ENCODE results near the gene MEP1B. TPM values are rescaled to one million over a fixed set of nuclear protein-coding genes. Genes with fewer than 3 reads are reported as not detected.

The MEP1B gene
- polyA plus RNA-seq, 1 of the 3 experiments (the other 2 are of a cell fraction): not detected

- Histone ChIP-seq H4K20me1 (ENCODE audit: insufficient read depth) (no peaks in the 10 kb centered on the region), H3K9ac (no peak overlapping the region), H3K36me3 (replicated peaks in 1 of 2; ENCODE audit: control insufficient read depth in 1 of 2, insufficient read depth in 2 of 2, low read length in 1 of 2) (no peaks in the 10 kb centered on the region), H2AFZ (ENCODE audit: low read depth) (no peak overlapping the region), H3K4me2 (no peak overlapping the region), H3K27me3 (ENCODE audit: insufficient read depth) (no peaks in the 10 kb centered on the region), H3K27ac (ENCODE audit: low read depth in 2 of 2, low read length in 1 of 2) (no peak overlapping the region), H3K79me2 (ENCODE audit: insufficient read depth) (no peaks in the 10 kb centered on the region), H3F3A (replicated peaks; ENCODE audit: insufficient read depth) (no peaks in the 10 kb centered on the region), H3K9me2 (no peaks in the 10 kb centered on the region), H3K9me3 (no peaks in the 10 kb centered on the region), H3K4me1 (ENCODE audit: control insufficient read depth in 1 of 2, insufficient read depth in 2 of 2, low read depth in 1 of 2, low read length in 1 of 2) (no peaks in the 10 kb centered on the region; a peak in 1 of 4 replicates), H3K4me3 (ENCODE audit: low read depth in 2 of 2, low read length in 1 of 2) (no peak overlapping the region)
- no peak for DNase-seq
- WGBS (ENCODE audit: low lambda C conversion rate): 49% methylated on average over 5 of the region's 6 CpGs
- ChIA-PET CTCF (interaction anchor here (0.8 to 3.2 kb wide), 5 partner anchors 10 to 289 kb away, joined by 3 to 19 read pairs (median 4); no protein-coding TSS in a partner anchor), POLR2A (no interaction called here)
- TF ChIP-seq EZH2phosphoT487 (IDR thresholded peaks at IDR 0.05; ENCODE audit: borderline replicate concordance, low read depth) (no peak), NRF1 (IDR thresholded peaks at IDR 0.05; ENCODE audit: low read depth, low read length) (no peak), PBX3 (IDR thresholded peaks at IDR 0.05) (no peak)
Measured at GRCh38 chr18:32259553-32259952, 69.7 kb downstream of the MEP1B start.

GRCh38 chr18:32261003-32261402 is 71.2 kb downstream of the MEP1B start:
- Histone ChIP-seq H3K4me3 (ENCODE audit: low read depth in 2 of 2, low read length in 1 of 2) (no peak overlapping the region), H3K4me2 (no peak overlapping the region), H3K9me2 (no peaks in the 10 kb centered on the region), H3K9ac (no peak overlapping the region), H2AFZ (ENCODE audit: low read depth) (no peak overlapping the region), H3F3A (replicated peaks; ENCODE audit: insufficient read depth) (no peaks in the 10 kb centered on the region), H3K27me3 (ENCODE audit: insufficient read depth) (no peaks in the 10 kb centered on the region), H3K36me3 (replicated peaks in 1 of 2; ENCODE audit: control insufficient read depth in 1 of 2, insufficient read depth in 2 of 2, low read length in 1 of 2) (no peaks in the 10 kb centered on the region), H4K20me1 (ENCODE audit: insufficient read depth) (no peaks in the 10 kb centered on the region), H3K9me3 (no peaks in the 10 kb centered on the region), H3K79me2 (ENCODE audit: insufficient read depth) (no peaks in the 10 kb centered on the region), H3K4me1 (ENCODE audit: control insufficient read depth in 1 of 2, insufficient read depth in 2 of 2, low read depth in 1 of 2, low read length in 1 of 2) (no peaks in the 10 kb centered on the region; a peak in 1 of 4 replicates), H3K27ac (ENCODE audit: low read depth in 2 of 2, low read length in 1 of 2) (no peak overlapping the region)
- CTCF ChIA-PET: interaction anchor here (0.9 to 3.2 kb wide), 6 partner anchors 10 to 292 kb away, joined by 3 to 19 read pairs (median 5); no protein-coding TSS in a partner anchor
- WGBS (ENCODE audit: low lambda C conversion rate): 95% methylated on average over 5 of the region's 5 CpGs
- POLR2A ChIA-PET: no interaction called here
- DNase-seq: no peak
- no peak for TF ChIP-seq EP300 (IDR thresholded peaks at IDR 0.05; ENCODE audit: borderline replicate concordance in 1 of 2, low read depth in 1 of 2, low read length in 1 of 2)
- TF ChIP-seq, protein P1, sequence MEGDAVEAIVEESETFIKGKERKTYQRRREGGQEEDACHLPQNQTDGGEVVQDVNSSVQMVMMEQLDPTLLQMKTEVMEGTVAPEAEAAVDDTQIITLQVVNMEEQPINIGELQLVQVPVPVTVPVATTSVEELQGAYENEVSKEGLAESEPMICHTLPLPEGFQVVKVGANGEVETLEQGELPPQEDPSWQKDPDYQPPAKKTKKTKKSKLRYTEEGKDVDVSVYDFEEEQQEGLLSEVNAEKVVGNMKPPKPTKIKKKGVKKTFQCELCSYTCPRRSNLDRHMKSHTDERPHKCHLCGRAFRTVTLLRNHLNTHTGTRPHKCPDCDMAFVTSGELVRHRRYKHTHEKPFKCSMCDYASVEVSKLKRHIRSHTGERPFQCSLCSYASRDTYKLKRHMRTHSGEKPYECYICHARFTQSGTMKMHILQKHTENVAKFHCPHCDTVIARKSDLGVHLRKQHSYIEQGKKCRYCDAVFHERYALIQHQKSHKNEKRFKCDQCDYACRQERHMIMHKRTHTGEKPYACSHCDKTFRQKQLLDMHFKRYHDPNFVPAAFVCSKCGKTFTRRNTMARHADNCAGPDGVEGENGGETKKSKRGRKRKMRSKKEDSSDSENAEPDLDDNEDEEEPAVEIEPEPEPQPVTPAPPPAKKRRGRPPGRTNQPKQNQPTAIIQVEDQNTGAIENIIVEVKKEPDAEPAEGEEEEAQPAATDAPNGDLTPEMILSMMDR (IDR thresholded peaks at IDR 0.05): peak; percentile 20; the same call in 1 of the 2 replicates

GRCh38 chr18:32262092-32262491 is 72.3 kb downstream of the MEP1B start:
- WGBS (ENCODE audit: low lambda C conversion rate): 33% methylated on average over 1 of the region's 1 CpG
- POLR2A ChIA-PET: no interaction called here
- no peak overlapping the region for H2AFZ ChIP-seq (ENCODE audit: low read depth)
- TF ChIP-seq NRF1 (IDR thresholded peaks at IDR 0.05; ENCODE audit: low read depth, low read length): no peak
- TF ChIP-seq YY1 (IDR thresholded peaks at IDR 0.05; ENCODE audit: low read depth): no peak
- TF ChIP-seq TCF12 (IDR thresholded peaks at IDR 0.05): no peak
- TF ChIP-seq EP300 (IDR thresholded peaks at IDR 0.05; ENCODE audit: borderline replicate concordance in 1 of 2, low read depth in 1 of 2, low read length in 1 of 2): no peak
- TF ChIP-seq TEAD4 (IDR thresholded peaks at IDR 0.05; ENCODE audit: borderline replicate concordance, insufficient read depth): no peak
- no peak for TF ChIP-seq JUND (IDR thresholded peaks at IDR 0.05)
- TF ChIP-seq MEF2A (IDR thresholded peaks at IDR 0.05; ENCODE audit: borderline replicate concordance, low read depth): no peak
- no peak for TF ChIP-seq POLR2AphosphoS5 (IDR thresholded peaks at IDR 0.05; ENCODE audit: low read depth, low read length)
- TF ChIP-seq RAD21 (IDR thresholded peaks at IDR 0.05; ENCODE audit: low read length): no peak
- no peak for TF ChIP-seq FOSL2 (IDR thresholded peaks at IDR 0.05; ENCODE audit: borderline replicate concordance, low read depth)
- no peak for TF ChIP-seq SIN3A (IDR thresholded peaks at IDR 0.05; ENCODE audit: borderline replicate concordance, low read depth, low read length)
- no peak for TF ChIP-seq EZH2phosphoT487 (IDR thresholded peaks at IDR 0.05; ENCODE audit: borderline replicate concordance, low read depth)
- no peak for TF ChIP-seq RXRA (IDR thresholded peaks at IDR 0.05; ENCODE audit: borderline replicate concordance, low read depth)
- TF ChIP-seq, protein P2, sequence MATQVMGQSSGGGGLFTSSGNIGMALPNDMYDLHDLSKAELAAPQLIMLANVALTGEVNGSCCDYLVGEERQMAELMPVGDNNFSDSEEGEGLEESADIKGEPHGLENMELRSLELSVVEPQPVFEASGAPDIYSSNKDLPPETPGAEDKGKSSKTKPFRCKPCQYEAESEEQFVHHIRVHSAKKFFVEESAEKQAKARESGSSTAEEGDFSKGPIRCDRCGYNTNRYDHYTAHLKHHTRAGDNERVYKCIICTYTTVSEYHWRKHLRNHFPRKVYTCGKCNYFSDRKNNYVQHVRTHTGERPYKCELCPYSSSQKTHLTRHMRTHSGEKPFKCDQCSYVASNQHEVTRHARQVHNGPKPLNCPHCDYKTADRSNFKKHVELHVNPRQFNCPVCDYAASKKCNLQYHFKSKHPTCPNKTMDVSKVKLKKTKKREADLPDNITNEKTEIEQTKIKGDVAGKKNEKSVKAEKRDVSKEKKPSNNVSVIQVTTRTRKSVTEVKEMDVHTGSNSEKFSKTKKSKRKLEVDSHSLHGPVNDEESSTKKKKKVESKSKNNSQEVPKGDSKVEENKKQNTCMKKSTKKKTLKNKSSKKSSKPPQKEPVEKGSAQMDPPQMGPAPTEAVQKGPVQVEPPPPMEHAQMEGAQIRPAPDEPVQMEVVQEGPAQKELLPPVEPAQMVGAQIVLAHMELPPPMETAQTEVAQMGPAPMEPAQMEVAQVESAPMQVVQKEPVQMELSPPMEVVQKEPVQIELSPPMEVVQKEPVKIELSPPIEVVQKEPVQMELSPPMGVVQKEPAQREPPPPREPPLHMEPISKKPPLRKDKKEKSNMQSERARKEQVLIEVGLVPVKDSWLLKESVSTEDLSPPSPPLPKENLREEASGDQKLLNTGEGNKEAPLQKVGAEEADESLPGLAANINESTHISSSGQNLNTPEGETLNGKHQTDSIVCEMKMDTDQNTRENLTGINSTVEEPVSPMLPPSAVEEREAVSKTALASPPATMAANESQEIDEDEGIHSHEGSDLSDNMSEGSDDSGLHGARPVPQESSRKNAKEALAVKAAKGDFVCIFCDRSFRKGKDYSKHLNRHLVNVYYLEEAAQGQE (IDR thresholded peaks at IDR 0.05; ENCODE audit: low read depth, low read length): no peak

More at GRCh38 chr18:32262092-32262491, 72.3 kb downstream of the MEP1B start:
- H3K9ac ChIP-seq: no peak overlapping the region
- peaks cover 0 to 4% of the 10 kb centered on the region in 2 experiments for H3K36me3 ChIP-seq (replicated peaks in 1 of 2; ENCODE audit: control insufficient read depth in 1 of 2, insufficient read depth in 2 of 2, low read length in 1 of 2)
- no peaks in the 10 kb centered on the region for H4K20me1 ChIP-seq (ENCODE audit: insufficient read depth)
- H3K27ac ChIP-seq (ENCODE audit: low read depth in 2 of 2, low read length in 1 of 2): no peak overlapping the region
- H3K9me3 ChIP-seq: no peaks in the 10 kb centered on the region
- H3K79me2 ChIP-seq (ENCODE audit: insufficient read depth): no peaks in the 10 kb centered on the region
- H3F3A ChIP-seq (replicated peaks; ENCODE audit: insufficient read depth): no peaks in the 10 kb centered on the region
- H3K9me2 ChIP-seq: no peaks in the 10 kb centered on the region
- CTCF ChIA-PET: interaction anchor here (1.5 to 3.2 kb wide), 4 partner anchors 9 to 290 kb away, joined by 3 to 19 read pairs (median 7); partner anchors contain the start of gene GAREM1
- DNase-seq: no peak
- H3K4me1 ChIP-seq (ENCODE audit: control insufficient read depth in 1 of 2, insufficient read depth in 2 of 2, low read depth in 1 of 2, low read length in 1 of 2): no peaks in the 10 kb centered on the region; a peak in 1 of 4 replicates
- no peaks in the 10 kb centered on the region for H3K27me3 ChIP-seq (ENCODE audit: insufficient read depth)
- no peak overlapping the region for H3K4me3 ChIP-seq (ENCODE audit: low read depth in 2 of 2, low read length in 1 of 2)
- H3K4me2 ChIP-seq: no peak overlapping the region

Measured in SK-N-SH (cell line).